OCI-LY7 (cell line): ENCODE data around the gene LRRC26.

ENCODE experiments used
- CTCF ChIP-seq: fragments of 200-600 bp; sonication (generic); conservative IDR thresholded peaks from 2 replicates; pipeline ENCODE4 v1.5.1; 2014; ENCODE audit warnings: mild to moderate bottlenecking, antibody characterized with exemption, low read length, moderate library complexity, mixed read lengths
- EZH2phosphoT487 ChIP-seq: fragments of 200-600 bp; sonication (generic); IDR thresholded peaks from 2 replicates; pipeline ENCODE4 v1.6.1; 2018; ENCODE audit warnings: low read depth, borderline replicate concordance, mild to moderate bottlenecking, mixed run types, antibody characterized with exemption, low read length, moderate library complexity, mixed read lengths

DNA sequence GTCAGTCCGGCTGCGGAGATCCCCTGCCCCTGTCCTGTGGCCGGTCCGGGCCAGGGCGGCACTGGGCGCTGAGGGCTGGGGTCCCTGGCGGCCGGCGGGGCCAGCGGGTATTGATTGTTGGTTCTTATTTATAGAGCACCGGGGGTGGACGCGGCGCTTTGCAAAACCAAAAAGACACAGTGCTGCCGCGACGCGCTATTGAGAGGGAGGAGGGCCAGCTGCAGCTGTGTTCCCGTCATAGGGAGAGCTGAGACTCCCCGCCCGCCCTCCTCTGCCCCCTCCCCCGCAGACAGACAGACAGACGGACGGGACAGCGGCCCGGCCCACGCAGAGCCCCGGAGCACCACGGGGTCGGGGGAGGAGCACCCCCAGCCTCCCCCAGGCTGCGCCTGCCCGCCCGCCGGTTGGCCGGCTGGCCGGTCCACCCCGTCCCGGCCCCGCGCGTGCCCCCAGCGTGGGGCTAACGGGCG is 2.5 kb downstream of the LRRC26 start:
- TF ChIP-seq CTCF (no peak), EZH2phosphoT487 (no peak)
